ENCODE data around the gene ATG2A.

Gene ATG2A

GRCh38 chr11:64924910-64925284, 7.9 kb upstream of the ATG2A start:
- no peak for DNase-seq (ENCODE audit: low read depth in 2 of 2)

GRCh38 chr11:64923944-64924909, 7.2 kb upstream of the ATG2A start, which contains the start of gene PPP2R5B:
Gene PPP2R5B, plus strand, starts transcription at chr11:64924689. Its CDS starts 1,046 bp downstream, at chr11:64925735.
- peak; percentile 78 to 81 for DNase-seq (ENCODE audit: low read depth in 2 of 2)

- DNase-seq (ENCODE audit: low read depth in 2 of 2) = no peak
Measured at GRCh38 chr11:64923151-64923661, 6.2 kb upstream of the ATG2A start.

- no peak for DNase-seq (ENCODE audit: low read depth in 2 of 2)
Measured at GRCh38 chr11:64921384-64921783, 4.4 kb upstream of the ATG2A start.

- DNase-seq (ENCODE audit: low read depth in 2 of 2) = no peak
Measured at GRCh38 chr11:64920124-64920523, 3.1 kb upstream of the ATG2A start.

- no peak for DNase-seq (ENCODE audit: low read depth in 2 of 2)
Measured at GRCh38 chr11:64919627-64920026, 2.6 kb upstream of the ATG2A start.

GRCh38 chr11:64918017-64918416, 1.0 kb upstream of the ATG2A start:
- no peak for DNase-seq (ENCODE audit: low read depth in 2 of 2)

GRCh38 chr11:64917663-64917995, 620 bp upstream of the ATG2A start:
- no peak for DNase-seq (ENCODE audit: low read depth in 2 of 2)

- DNase-seq (ENCODE audit: low read depth in 2 of 2) = no peak
Measured at GRCh38 chr11:64916040-64916774, 802 bp downstream of the ATG2A start.

- DNase-seq (ENCODE audit: low read depth in 2 of 2) = no peak
Measured at GRCh38 chr11:64915376-64915887, 1.6 kb downstream of the ATG2A start.

- DNase-seq (ENCODE audit: low read depth in 2 of 2) = no peak
Measured at GRCh38 chr11:64914123-64914522, 2.9 kb downstream of the ATG2A start.

GRCh38 chr11:64913171-64913727, 3.8 kb downstream of the ATG2A start:
- no peak for DNase-seq (ENCODE audit: low read depth in 2 of 2)

GRCh38 chr11:64911689-64912088, 5.3 kb downstream of the ATG2A start:
- no peak for DNase-seq (ENCODE audit: low read depth in 2 of 2)

- no peak for DNase-seq (ENCODE audit: low read depth in 2 of 2)
Measured at GRCh38 chr11:64911142-64911541, 5.9 kb downstream of the ATG2A start.

GRCh38 chr11:64910451-64911093, 6.4 kb downstream of the ATG2A start:
- no peak for DNase-seq (ENCODE audit: low read depth in 2 of 2)

GRCh38 chr11:64909653-64910343, 7.2 kb downstream of the ATG2A start:
- no peak for DNase-seq (ENCODE audit: low read depth in 2 of 2)

GRCh38 chr11:64908766-64909165, 8.2 kb downstream of the ATG2A start:
- DNase-seq (ENCODE audit: low read depth in 2 of 2) = no peak

GRCh38 chr11:64906314-64906635, 10.7 kb downstream of the ATG2A start:
- no peak for DNase-seq (ENCODE audit: low read depth in 2 of 2)

- DNase-seq (ENCODE audit: low read depth in 2 of 2) = no peak
Measured at GRCh38 chr11:64905516-64906313, 11.3 kb downstream of the ATG2A start.

GRCh38 chr11:64903291-64903833, 13.6 kb downstream of the ATG2A start:
- DNase-seq (ENCODE audit: low read depth in 2 of 2) = no peak

Data from stimulated activated CD8-positive, alpha-beta memory T cell treated with anti-CD3 and anti-CD28 coated beads, Interleukin-15, amount 100 ng/mL, for 48 hours (primary cell).